Breast epithelium (tissue), 3 donors: ENCODE data around the gene ASAP2.

ENCODE experiments used
- CTCF ChIP-seq, 3 donors: fragments of 450-650 bp; IDR thresholded peaks; one replicate each; pipeline ENCODE4 v1.5.1; 2016 to 2017; ENCODE audit warnings: antibody characterized with exemption in 3 of 3, mild to moderate bottlenecking in 3 of 3, moderate library complexity in 3 of 3
- POLR2A ChIP-seq: fragments of 450-650 bp; IDR thresholded peaks from one replicate; pipeline ENCODE4 v1.6.1; 2016; ENCODE audit warnings: antibody characterized with exemption, mild to moderate bottlenecking, moderate library complexity
- POLR2AphosphoS5 ChIP-seq, 3 donors: sonication (generic); formaldehyde crosslinking; IDR thresholded peaks; one replicate each; pipeline ENCODE4 v1.6.1; 2017; ENCODE audit warnings: antibody characterized with exemption in 3 of 3

GRCh38 chr2:9311488-9311887 is 104.9 kb downstream of the ASAP2 start:
- TF ChIP-seq POLR2AphosphoS5 (IDR thresholded peaks at IDR 0.05) = peak in 1 of 3 donors; percentile 12
- TF ChIP-seq POLR2A = no peak
- no peak for TF ChIP-seq CTCF (IDR thresholded peaks at IDR 0.05)
